Trophoblast cell (in vitro differentiated cells and primary cell): ENCODE measurements around the gene FAM111B.
"Not testable (repeated sequence)": the region's sequence is repeated elsewhere in the genome, so short reads cannot be mapped to it uniquely, and the experiment has no call there.

Source experiments
- DNase-seq, 2 donors: peaks; one replicate each; pipeline ENCODE4 v3.0.0-alpha.2; 2016
- H2AFZ ChIP-seq: 2 replicates; pipeline ENCODE4 v1.6.1; 2013; ENCODE audit warnings: low read length, moderate library complexity, mild to moderate bottlenecking; ENCODE audit not compliant: insufficient read depth, poor library complexity
- H2AK5ac ChIP-seq: 2 replicates; pipeline ENCODE4 v1.6.1; 2013; ENCODE audit warnings: mild to moderate bottlenecking, low read length
- H2BK120ac ChIP-seq: 2 replicates; pipeline ENCODE4 v1.6.1; 2013; ENCODE audit warnings: low read length, mild to moderate bottlenecking, moderate library complexity; ENCODE audit not compliant: insufficient read depth, poor library complexity
- H2BK12ac ChIP-seq: 2 replicates; pipeline ENCODE4 v1.6.1; 2013; ENCODE audit warnings: mild to moderate bottlenecking, low read length, moderate library complexity
- H2BK5ac ChIP-seq: 2 replicates; pipeline ENCODE4 v1.6.1; 2013; ENCODE audit warnings: low read length, low read depth, moderate library complexity, mild to moderate bottlenecking; ENCODE audit not compliant: poor library complexity
- H3K14ac ChIP-seq: 2 replicates; pipeline ENCODE4 v1.6.1; 2013; ENCODE audit warnings: mild to moderate bottlenecking, low read length
- H3K18ac ChIP-seq: 2 replicates; pipeline ENCODE4 v1.6.1; 2013; ENCODE audit warnings: mild to moderate bottlenecking, low read length
- H3K23ac ChIP-seq: 2 replicates; pipeline ENCODE4 v1.6.1; 2013; ENCODE audit warnings: low read length
- H3K27ac ChIP-seq: 2 replicates; pipeline ENCODE4 v1.5.1; 2013; ENCODE audit warnings: low read depth, mild to moderate bottlenecking, inconsistent platforms, low read length, moderate library complexity
- H3K27me3 ChIP-seq: 2 replicates; pipeline ENCODE4 v1.6.1; 2013; ENCODE audit warnings: inconsistent platforms, mild to moderate bottlenecking, low read length, moderate library complexity; ENCODE audit not compliant: insufficient read depth
- H3K36me3 ChIP-seq, 2 experiments: 1 replicate in 1 of 2; 2 replicates in 1 of 2; pipeline ENCODE4 v1.6.1; 2013; ENCODE audit warnings: low read length in 2 of 2, mild to moderate bottlenecking in 2 of 2, moderate library complexity in 1 of 2; ENCODE audit not compliant: insufficient read depth in 2 of 2, control insufficient read depth in 1 of 2
- H3K4ac ChIP-seq: 2 replicates; pipeline ENCODE4 v1.6.1; 2013; ENCODE audit warnings: low read depth, mild to moderate bottlenecking, low read length, moderate library complexity
- H3K4me1 ChIP-seq, 2 experiments: 1 replicate in 1 of 2; 2 replicates in 1 of 2; pipeline ENCODE4 v1.6.1; 2013; ENCODE audit warnings: low read length in 2 of 2, mild to moderate bottlenecking in 2 of 2, moderate library complexity in 1 of 2; ENCODE audit not compliant: insufficient read depth in 2 of 2, control insufficient read depth in 1 of 2
- H3K4me2 ChIP-seq: 2 replicates; pipeline ENCODE4 v1.6.1; 2013; ENCODE audit warnings: inconsistent platforms, mild to moderate bottlenecking, low read length, moderate library complexity
- H3K4me3 ChIP-seq: 2 replicates; pipeline ENCODE4 v1.5.1; 2013; ENCODE audit warnings: mild to moderate bottlenecking, low read depth, low read length, inconsistent platforms
- H3K79me1 ChIP-seq: one replicate; pipeline ENCODE4 v1.6.1; 2013; ENCODE audit warnings: low read length
- H3K79me2 ChIP-seq: 2 replicates; pipeline ENCODE4 v1.6.1; 2013; ENCODE audit warnings: low read length, mild to moderate bottlenecking; ENCODE audit not compliant: control insufficient read depth, insufficient read depth, poor library complexity
- H3K9ac ChIP-seq: 2 replicates; pipeline ENCODE4 v1.6.1; 2013; ENCODE audit warnings: mild to moderate bottlenecking, low read length
- H3K9me3 ChIP-seq: 2 replicates; pipeline ENCODE4 v1.6.1; 2013; ENCODE audit warnings: low read depth, mild to moderate bottlenecking, control low read depth, inconsistent platforms, low read length; ENCODE audit not compliant: insufficient read depth
- H4K12ac ChIP-seq: 2 replicates; pipeline ENCODE4 v1.6.1; 2013; ENCODE audit warnings: low read depth, mild to moderate bottlenecking, low read length, moderate library complexity
- H4K8ac ChIP-seq: 2 replicates; pipeline ENCODE4 v1.6.1; 2013; ENCODE audit warnings: low read depth, mild to moderate bottlenecking, low read length, moderate library complexity
- H4K91ac ChIP-seq: one replicate; pipeline ENCODE4 v1.6.1; 2013; ENCODE audit warnings: low read depth, mild to moderate bottlenecking, low read length, moderate library complexity
- WGBS: extraction: QIAGEN DNeasy Blood & Tissue Kit; methylation state at CpG from one replicate; pipeline ENCODE4 v1.1.7; 2013; ENCODE audit warnings: missing lambda C conversion rate; ENCODE audit not compliant: insufficient read length, insufficient coverage; ENCODE audit errors: extremely low coverage; 5-methylcytosine and 5-hydroxymethylcytosine counted together

The FAM111B gene

DNA sequence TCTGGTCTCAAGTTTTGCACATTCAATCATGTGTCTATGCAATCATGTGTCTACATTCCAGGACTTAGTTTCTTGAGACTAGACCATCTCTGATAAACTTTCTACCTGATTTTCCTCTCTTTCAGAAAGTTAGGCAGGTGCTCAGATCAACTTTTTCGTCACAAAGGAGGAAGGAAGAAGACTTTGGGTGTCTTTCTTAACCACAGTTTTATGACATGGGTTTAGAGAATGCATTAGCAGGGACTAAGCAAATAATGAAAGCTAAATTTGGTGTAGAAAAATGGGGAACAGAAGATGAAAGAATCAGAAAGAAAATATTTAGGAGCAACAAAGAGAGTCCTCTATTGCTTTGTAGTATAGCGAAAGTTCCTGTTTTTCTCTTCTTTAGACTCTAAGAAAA lies 28.6 kb upstream of the FAM111B start:
- no peak overlapping the region for H3K4me3 ChIP-seq
- H3K36me3 ChIP-seq = no peaks in the 10 kb centered on the region
- H2AK5ac ChIP-seq = no peak overlapping the region
- H3K18ac ChIP-seq = no peak overlapping the region
- no peaks in the 10 kb centered on the region for H3K79me2 ChIP-seq
- no peak overlapping the region for H3K23ac ChIP-seq
- no peak overlapping the region for H3K27ac ChIP-seq
- H3K4ac ChIP-seq = no peak overlapping the region
- H4K91ac ChIP-seq = no peak overlapping the region
- no peaks in the 10 kb centered on the region for H3K27me3 ChIP-seq
- H3K79me1 ChIP-seq = no peaks in the 10 kb centered on the region
- H3K4me1 ChIP-seq = no peaks in the 10 kb centered on the region
- H2AFZ ChIP-seq = no peak overlapping the region
- no peak overlapping the region for H3K9ac ChIP-seq
- no peak overlapping the region for H4K8ac ChIP-seq
- H3K14ac ChIP-seq = no peak overlapping the region
- H3K9me3 ChIP-seq = no peaks in the 10 kb centered on the region
- H2BK5ac ChIP-seq = no peak overlapping the region
- DNase-seq = no peak
- H2BK12ac ChIP-seq = no peak overlapping the region
- WGBS = no CpG with 5 or more reads among the region's 2 CpGs
- no peak overlapping the region for H2BK120ac ChIP-seq
- no peak overlapping the region for H3K4me2 ChIP-seq
- no peak overlapping the region for H4K12ac ChIP-seq

DNA sequence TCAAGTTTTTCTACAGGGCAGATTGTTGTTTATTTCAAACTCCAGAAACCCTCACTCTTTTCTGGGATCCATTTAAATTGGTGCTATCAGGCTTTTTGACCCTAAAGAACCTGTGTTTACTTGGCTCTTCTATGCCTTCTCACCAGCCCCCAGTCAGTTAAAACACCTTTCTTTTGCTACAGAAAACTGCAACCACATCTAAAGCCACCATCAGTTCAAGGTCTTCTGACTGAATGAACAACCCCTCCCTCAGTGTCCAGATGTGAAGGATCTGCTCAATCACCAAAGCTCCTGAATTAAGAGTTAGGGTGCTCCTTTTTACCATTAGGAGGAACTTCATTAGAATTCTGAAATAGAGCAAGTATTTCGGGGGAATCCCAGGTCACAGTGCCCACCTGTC lies 28.0 kb upstream of the FAM111B start:
- Histone ChIP-seq H4K8ac (no peak overlapping the region), H3K4ac (no peak overlapping the region), H2AFZ (no peak overlapping the region), H2BK12ac (no peak overlapping the region), H3K14ac (no peak overlapping the region), H3K4me3 (no peak overlapping the region), H3K79me2 (no peaks in the 10 kb centered on the region), H4K91ac (no peak overlapping the region), H3K27ac (no peak overlapping the region), H3K18ac (no peak overlapping the region), H2AK5ac (no peak overlapping the region), H3K4me1 (no peaks in the 10 kb centered on the region), H3K79me1 (no peaks in the 10 kb centered on the region), H3K23ac (no peak overlapping the region), H3K4me2 (no peak overlapping the region), H2BK5ac (no peak overlapping the region), H4K12ac (no peak overlapping the region), H2BK120ac (no peak overlapping the region), H3K9me3 (no peaks in the 10 kb centered on the region), H3K9ac (no peak overlapping the region), H3K27me3 (no peaks in the 10 kb centered on the region), H3K36me3 (no peaks in the 10 kb centered on the region)
- no peak for DNase-seq
- WGBS = no CpG with 5 or more reads among the region's 1 CpG

DNA sequence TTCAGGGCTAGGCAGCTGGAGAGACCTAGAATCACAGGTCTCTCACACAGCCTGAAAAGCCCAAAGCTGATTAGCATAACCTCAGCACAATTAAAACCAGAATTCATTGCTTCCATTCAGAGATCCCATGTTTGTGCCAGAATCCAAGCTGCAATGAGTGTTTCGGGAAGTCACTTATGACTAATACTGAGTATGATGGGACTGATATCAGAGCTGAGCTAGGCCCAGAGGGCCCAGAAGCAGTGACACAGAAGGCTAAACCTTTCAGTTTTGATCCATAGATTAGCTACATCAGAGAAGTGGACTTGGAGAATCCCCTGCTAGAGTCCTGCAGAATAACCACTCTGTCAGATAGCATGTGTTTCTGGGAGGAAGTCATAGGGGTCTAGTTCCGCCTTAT lies 26.6 kb upstream of the FAM111B start:
- no CpG with 5 or more reads among the region's 2 CpGs for WGBS
- not testable (repeated sequence) for H3K79me1 ChIP-seq, H3K4me1 ChIP-seq, H2BK120ac ChIP-seq, H4K91ac ChIP-seq, H3K14ac ChIP-seq, H4K12ac ChIP-seq, H3K27me3 ChIP-seq, H2BK5ac ChIP-seq, H3K36me3 ChIP-seq, H2BK12ac ChIP-seq, H2AK5ac ChIP-seq, H4K8ac ChIP-seq, DNase-seq, H3K4me3 ChIP-seq, H3K27ac ChIP-seq, H3K79me2 ChIP-seq, H3K23ac ChIP-seq, H3K9me3 ChIP-seq, H2AFZ ChIP-seq, H3K9ac ChIP-seq, H3K4ac ChIP-seq, H3K18ac ChIP-seq, H3K4me2 ChIP-seq

DNA sequence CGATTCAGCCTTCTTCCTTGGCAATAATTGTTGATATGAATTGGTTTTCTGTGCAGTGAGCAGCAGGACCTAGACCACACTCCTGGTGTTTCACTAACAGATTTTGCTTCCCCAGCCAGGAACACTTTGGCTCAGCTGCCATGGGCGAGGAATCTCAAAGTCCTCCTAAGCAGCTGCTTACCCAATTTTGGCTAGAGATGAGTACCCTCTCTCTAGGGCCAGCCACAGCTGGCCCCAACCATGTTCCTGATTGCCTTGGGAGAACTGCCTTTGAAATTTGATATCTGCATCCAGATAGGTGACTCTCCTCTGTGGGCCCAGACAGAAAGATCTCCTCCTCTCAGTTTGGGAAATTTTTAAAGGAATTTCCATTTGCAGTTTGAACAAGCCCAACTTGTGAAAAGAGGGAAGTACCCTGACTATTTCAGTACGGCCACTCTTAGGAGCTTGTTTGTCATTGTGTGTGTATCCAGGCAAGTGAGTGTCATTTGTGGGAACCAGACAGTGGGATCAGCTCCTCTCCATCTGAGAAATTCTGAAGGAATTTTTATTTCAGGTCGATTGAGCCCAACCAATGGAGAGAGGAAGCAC lies 25.5 kb upstream of the FAM111B start:
- DNase-seq = not testable (repeated sequence)
- WGBS = no CpG with 5 or more reads among the region's 4 CpGs

More for the DNA sequence above, 25.5 kb upstream of the FAM111B start:
- not testable (repeated sequence) for H2AK5ac ChIP-seq, H4K12ac ChIP-seq, H4K8ac ChIP-seq, H4K91ac ChIP-seq, H3K18ac ChIP-seq, H3K79me1 ChIP-seq, H2BK12ac ChIP-seq, H3K27me3 ChIP-seq, H2BK5ac ChIP-seq, H3K27ac ChIP-seq, H3K4ac ChIP-seq, H3K4me1 ChIP-seq, H3K23ac ChIP-seq, H3K79me2 ChIP-seq, H3K36me3 ChIP-seq, H3K4me2 ChIP-seq, H3K9me3 ChIP-seq, H3K4me3 ChIP-seq, H2AFZ ChIP-seq, H3K14ac ChIP-seq, H3K9ac ChIP-seq, H2BK120ac ChIP-seq
